NB4 (cell line): ENCODE results near the gene ABCG1.

Experiments
- DNase-seq: peaks from one replicate; pipeline ENCODE4 v3.0.0; 2010; ENCODE audit warnings: low read depth
- H3K4me3 ChIP-seq: one replicate; pipeline ENCODE4 v1.5.1; 2011; ENCODE audit warnings: mild to moderate bottlenecking, low read depth, low read length, moderate library complexity
- CTCF ChIP-seq: IDR thresholded peaks from one replicate; pipeline ENCODE4 v1.5.1; 2012; ENCODE audit warnings: low read depth, low read length
- MAX ChIP-seq: IDR thresholded peaks from 2 replicates; pipeline ENCODE4 v1.6.1; 2011; ENCODE audit warnings: low read depth, low read length
- MYC ChIP-seq: IDR thresholded peaks from 2 replicates; pipeline ENCODE4 v1.6.1; 2011; ENCODE audit warnings: low read depth, low read length
- POLR2A ChIP-seq: IDR thresholded peaks from 2 replicates; pipeline ENCODE4 v1.6.1; 2011; ENCODE audit warnings: mild to moderate bottlenecking; ENCODE audit not compliant: insufficient read length; ENCODE audit errors: extremely low read depth

The ABCG1 gene

GRCh38 chr21:42194863-42195262 lies 24.1 kb upstream of the ABCG1 start:
- H3K4me3 ChIP-seq = no peak overlapping the region
- DNase-seq = no peak
- TF ChIP-seq MYC (no peak), POLR2A (no peak), CTCF (no peak), MAX (no peak)

- DNase-seq = peak; percentile 80
- peak; percentile 53; the same call in 1 of the 2 replicates for TF ChIP-seq MYC
- TF ChIP-seq CTCF = no peak
- peak; percentile 76 for TF ChIP-seq MAX
- TF ChIP-seq POLR2A = no peak
- no peak overlapping the region for H3K4me3 ChIP-seq
These were observed 23.4 kb upstream of the ABCG1 start for GRCh38 chr21:42195378-42196031.

GRCh38 chr21:42198929-42199867 lies 19.7 kb upstream of the ABCG1 start:
- no peak for TF ChIP-seq POLR2A
- peak; percentile 79 for TF ChIP-seq MYC
- peak; percentile 74 for TF ChIP-seq MAX
- no peak for TF ChIP-seq CTCF
- H3K4me3 ChIP-seq = no peak overlapping the region
- peak; percentile 88 for DNase-seq

- DNase-seq = peak; percentile 36
- no peak overlapping the region for H3K4me3 ChIP-seq
- TF ChIP-seq MAX (no peak), POLR2A (no peak), CTCF (no peak), MYC (no peak)
These were observed 19.0 kb upstream of the ABCG1 start for GRCh38 chr21:42199868-42200463.

- no peak for TF ChIP-seq MAX
- no peak for DNase-seq
These were observed 17.9 kb upstream of the ABCG1 start for GRCh38 chr21:42200906-42201614.

More at GRCh38 chr21:42200906-42201614, 17.9 kb upstream of the ABCG1 start:
- H3K4me3 ChIP-seq = no peak overlapping the region
